HG03175 (cell line): ENCODE measurements around the gene HDAC9.

Experiments
- ATAC-seq: cut with Tn5 transposase; IDR thresholded peaks from one replicate; pipeline ENCODE4 v1.9.1; 2021; ENCODE audit warnings: mild to moderate bottlenecking, moderate library complexity; ENCODE audit not compliant: unreplicated experiment

HDAC9 gene

GRCh38 chr7:18495412-18496340, at the start of gene HDAC9:
HDAC9 (plus strand) TSS chr7:18495749; CDS start chr7:18496303, 554 bp downstream.
- peak; percentile 97 for ATAC-seq

DNA sequence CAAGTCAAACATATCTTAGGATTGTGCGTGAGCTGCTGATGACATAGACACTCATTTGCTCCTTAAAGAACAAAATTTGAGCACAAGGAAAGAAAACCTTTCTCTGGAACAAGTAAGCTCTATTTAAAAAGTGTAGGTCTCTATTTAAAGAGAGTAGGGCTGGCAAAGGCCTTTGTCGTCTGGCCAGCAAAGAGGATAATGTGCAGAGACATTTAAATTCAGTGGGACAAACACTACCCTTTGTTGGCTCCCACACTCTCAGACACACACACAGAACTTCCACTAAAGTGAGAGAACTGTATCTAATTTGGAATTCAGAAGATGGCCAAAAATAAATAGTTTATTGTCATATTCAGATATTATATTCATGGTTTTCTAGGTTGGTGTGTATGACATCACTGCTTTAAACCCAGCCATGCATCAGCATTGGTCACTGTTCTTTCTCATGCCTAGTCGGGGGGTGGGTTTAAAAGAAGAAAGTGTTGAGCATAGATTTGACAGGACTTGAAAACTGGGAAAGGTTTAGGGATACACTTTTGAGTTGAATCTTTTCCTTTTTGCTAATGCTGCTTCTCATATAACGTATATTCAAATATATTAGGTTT, 49.5 kb upstream of the HDAC9 start:
- ATAC-seq: no peak

- ATAC-seq: no peak
These were observed 45.5 kb upstream of the HDAC9 start for GRCh38 chr7:18450019-18450418.

DNA sequence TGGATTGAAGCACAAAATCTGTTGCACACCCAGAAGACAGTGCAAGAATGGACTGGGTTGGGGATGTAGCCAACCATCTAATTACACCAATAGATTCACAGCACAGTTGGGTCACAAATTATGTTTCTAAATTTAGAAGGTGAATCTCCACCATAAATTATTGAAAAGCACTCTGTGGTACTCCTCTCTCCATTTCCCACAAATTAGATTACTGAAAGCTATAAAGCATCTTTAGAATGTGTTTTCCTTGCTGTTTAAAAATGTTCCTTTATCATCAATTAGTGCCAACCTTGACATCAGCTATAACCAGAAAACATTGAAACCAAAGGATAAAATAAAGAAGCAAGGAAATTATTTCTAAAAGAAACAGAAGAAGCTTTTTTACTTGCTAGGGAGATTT, 39.9 kb upstream of the HDAC9 start:
- ATAC-seq: no peak

DNA sequence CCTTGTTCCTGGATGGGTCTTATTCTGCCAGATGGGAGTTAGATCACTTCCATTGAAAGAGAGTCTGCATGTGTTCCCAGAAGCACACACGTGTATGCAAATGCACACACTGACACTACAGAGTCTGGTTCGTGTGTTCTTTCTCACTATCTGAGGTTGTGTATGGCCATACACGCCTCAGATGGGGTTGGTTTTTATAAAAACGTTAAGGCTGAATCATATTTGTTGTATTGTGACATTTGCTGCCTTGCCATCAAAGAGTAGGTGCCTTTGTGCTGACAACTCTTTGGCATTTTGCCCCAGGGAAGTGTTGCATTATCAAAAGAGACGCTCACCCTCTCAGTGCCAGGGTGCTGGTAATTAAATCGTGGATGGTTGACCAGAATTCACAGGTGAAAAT, 37.7 kb upstream of the HDAC9 start:
- ATAC-seq: no peak

DNA sequence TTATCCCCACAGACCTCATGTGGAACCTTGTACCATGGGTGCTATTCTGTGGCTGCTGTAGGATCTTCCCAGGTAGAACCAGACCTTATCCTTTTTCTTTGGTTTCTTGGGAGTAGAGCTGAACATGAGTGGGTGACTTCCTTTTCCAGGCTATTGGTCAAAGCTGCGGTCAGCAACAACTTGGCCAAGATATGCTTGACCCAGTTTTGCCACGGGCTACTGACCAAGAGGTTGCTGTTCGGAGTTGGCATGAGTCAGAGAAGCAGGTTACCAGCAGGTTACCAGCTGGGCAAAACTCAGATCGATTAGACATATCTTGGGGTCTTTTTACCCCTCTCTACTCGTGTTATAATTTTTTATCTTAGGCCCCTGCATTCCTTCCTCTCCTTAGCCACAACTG, 36.7 kb upstream of the HDAC9 start:
- ATAC-seq: peak; percentile 70

GRCh38 chr7:18459484-18460245, 35.9 kb upstream of the HDAC9 start:
- ATAC-seq: no peak

DNA sequence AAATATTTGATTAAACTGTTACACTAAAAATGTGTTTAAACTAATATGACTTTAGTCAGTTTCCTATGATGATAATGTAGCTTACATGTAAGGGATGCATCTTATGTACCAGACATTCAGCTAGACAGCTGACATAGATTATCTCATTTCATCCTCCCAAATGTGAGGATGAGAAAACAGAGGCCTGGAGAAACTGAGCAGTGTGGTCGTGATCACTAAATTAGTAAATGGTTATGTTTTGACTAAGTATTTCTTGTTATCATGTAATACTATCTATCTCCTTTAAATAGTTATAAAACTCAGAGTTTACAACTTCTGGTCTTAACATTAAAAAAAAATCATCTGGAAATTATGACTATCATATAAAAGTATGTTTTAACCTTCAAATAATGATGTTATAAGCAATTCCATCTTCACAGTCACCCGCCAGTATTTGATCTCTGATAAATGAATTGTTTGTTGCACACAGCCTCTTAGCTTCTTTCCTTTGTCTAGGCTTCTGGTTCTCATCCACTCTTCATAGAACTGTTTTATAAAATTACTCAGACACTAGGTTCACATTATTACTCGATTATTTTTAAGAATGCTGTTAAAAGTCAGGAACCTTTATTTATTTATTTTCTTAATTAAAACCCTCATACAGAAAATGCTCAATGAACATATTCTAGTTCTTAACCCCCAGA, 33.6 kb upstream of the HDAC9 start:
- ATAC-seq: no peak

- no peak for ATAC-seq
These were observed 30.7 kb upstream of the HDAC9 start for GRCh38 chr7:18464830-18465229.

GRCh38 chr7:18467011-18467410, 28.5 kb upstream of the HDAC9 start:
- no peak for ATAC-seq

DNA sequence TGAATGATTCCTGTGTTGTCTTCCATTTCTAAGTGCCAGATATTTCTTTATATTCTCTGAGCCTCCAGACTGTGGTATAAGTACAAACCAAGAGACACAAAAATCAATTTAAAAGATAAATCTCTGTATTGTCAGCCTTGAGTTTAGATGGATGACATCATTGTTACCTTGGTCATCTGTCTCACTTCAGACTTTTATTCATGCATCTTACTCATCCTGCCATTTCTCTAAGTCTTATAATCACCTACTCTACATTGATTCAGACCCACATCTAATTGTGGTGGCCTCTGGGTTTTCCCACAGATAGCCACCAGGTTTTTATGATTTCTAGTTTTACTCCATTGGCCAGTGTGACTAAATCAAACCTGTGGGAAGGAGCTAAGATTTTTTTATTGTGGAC, 26.8 kb upstream of the HDAC9 start:
- ATAC-seq: no peak

GRCh38 chr7:18469316-18469715, 26.2 kb upstream of the HDAC9 start:
- ATAC-seq: no peak

- no peak for ATAC-seq
These were observed 23.9 kb upstream of the HDAC9 start for GRCh38 chr7:18471476-18472160.

DNA sequence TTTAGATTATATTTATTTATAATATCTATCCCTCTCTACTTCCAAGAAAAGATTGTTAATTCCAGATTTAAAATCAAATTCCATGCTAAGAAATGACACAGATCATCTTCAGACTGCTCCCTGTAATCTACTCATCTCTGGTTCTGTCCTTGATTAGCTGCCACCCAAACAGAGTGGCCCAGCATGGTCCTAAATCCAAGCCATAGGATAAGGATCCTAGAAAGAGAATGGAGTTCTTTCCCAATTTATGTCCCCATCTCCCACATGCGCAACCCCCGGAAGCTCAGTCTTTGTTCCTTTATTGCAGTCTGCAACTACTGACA, 23.4 kb upstream of the HDAC9 start:
- no peak for ATAC-seq

DNA sequence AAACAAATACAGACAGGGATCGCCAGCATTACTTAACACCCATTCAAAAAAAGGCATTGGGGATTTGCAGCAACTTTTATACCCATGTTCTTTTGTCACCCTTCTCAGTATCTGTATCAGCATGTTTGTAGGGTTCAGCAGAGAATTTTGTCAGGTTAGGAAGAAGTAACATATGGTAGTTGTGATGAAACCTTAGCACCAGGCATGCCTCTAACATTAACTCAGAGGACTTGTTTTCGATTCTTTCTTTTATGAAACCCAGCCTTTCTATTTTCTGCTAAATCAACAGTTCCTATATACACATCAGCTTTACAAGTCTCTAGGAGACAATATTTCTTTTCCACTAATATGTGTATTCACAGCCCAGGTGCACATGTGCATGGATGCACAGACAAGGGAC, 22.4 kb upstream of the HDAC9 start:
- no peak for ATAC-seq

GRCh38 chr7:18474944-18475343, 20.6 kb upstream of the HDAC9 start:
- ATAC-seq: no peak

GRCh38 chr7:18475488-18475887, 20.1 kb upstream of the HDAC9 start:
- no peak for ATAC-seq

DNA sequence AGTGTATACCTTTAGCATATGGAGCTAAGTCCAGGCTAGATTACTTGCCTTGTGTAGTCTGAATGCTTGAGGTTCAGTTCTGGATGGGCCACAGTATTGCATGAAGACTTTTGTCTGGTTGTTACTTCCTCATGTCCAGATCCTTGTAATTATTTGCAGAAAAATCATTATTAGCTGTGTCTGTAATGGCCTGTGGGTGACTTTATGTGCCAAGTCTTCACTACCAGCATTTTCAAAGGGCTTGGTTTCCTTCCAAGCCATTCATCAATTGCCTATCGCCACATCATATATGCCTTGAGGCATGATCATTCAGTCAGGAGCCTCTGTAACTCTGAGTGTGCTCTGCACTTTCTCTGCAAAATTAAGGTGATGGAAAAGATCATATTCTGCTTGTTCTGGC, 13.8 kb upstream of the HDAC9 start:
- ATAC-seq: no peak

- no peak for ATAC-seq
These were observed 7.5 kb upstream of the HDAC9 start for GRCh38 chr7:18488049-18488448.

DNA sequence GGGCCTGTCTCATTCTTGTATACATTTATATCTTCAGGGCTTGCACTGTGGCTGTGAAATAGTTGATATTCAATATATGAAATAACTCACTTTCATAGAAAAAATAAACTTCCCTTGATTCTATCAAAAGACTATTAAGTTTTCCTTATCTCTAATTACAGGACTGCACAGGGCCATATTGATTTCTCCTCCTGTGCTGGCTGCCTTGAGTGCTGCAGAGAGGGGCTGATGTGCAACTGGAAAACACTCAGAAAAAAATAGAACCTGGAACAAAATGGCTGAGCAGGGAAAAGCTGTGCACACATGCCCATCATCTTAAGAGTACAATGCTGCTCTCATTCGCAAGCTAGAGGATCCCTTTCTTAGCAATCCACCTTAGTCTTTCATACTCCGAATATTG, 5.9 kb upstream of the HDAC9 start:
- ATAC-seq: no peak

DNA sequence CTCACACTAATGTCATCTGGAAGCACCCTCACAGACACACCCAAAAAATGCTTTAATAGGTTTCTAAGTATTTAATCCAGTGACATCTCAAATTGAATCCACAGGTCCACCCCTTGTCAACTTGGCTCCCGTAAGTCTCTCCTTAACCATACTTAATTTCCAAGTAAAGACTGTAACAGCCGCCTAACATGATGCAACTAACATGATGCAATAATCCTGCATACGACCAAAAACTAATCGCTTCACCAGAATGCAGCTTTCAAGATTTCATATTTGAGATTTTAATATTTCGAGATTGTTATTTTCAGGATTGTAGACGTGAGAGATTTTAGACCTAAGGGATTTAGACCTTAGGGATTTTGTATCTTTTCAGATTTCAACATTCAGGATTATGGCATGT, 3.7 kb upstream of the HDAC9 start:
- ATAC-seq: no peak
